Uterus (tissue), 4 donors: ENCODE data around the gene MIEN1. TPM values are rescaled to one million over a fixed set of nuclear protein-coding genes. Genes with fewer than 3 reads are reported as not detected.

Experiments used
- DNase-seq, 2 donors: peaks; one replicate each; pipeline ENCODE4 v3.0.0-alpha.2; 2019 to 2020
- H3K27ac ChIP-seq, 2 donors: fragments of 200-600 bp; sonication (generic); 1 replicate in 1 of 2; 2 replicates in 1 of 2; pipeline ENCODE4 v1.5.1; 2016 to 2018
- H3K27me3 ChIP-seq, 2 donors: fragments of 200-600 bp; sonication (generic); one replicate each; pipeline ENCODE4 v1.5.1; 2018 to 2019; ENCODE audit warnings: control low read depth in 1 of 2
- H3K36me3 ChIP-seq, 2 donors: fragments of 200-600 bp; sonication (generic); one replicate each; pipeline ENCODE4 v1.5.1; 2019; ENCODE audit warnings: control low read depth in 1 of 2
- H3K4me1 ChIP-seq, 2 donors: fragments of 200-600 bp; sonication (generic); one replicate each; pipeline ENCODE4 v1.5.1; 2018 to 2019; ENCODE audit warnings: control low read depth in 1 of 2
- H3K4me3 ChIP-seq, 2 donors: fragments of 200-600 bp; sonication (generic); 1 replicate in 1 of 2; 2 replicates in 1 of 2; pipeline ENCODE4 v1.5.1; 2018 to 2019; ENCODE audit warnings: mild to moderate bottlenecking in 1 of 2
- H3K9me3 ChIP-seq, 2 donors: fragments of 200-600 bp; sonication (generic); one replicate each; pipeline ENCODE4 v1.5.1; 2019; ENCODE audit warnings: control low read depth in 1 of 2
- POLR2A ChIP-seq, 2 donors: fragments of 450-650 bp; IDR thresholded peaks; one replicate each; pipeline ENCODE4 v1.6.1; 2016; ENCODE audit warnings: antibody characterized with exemption in 2 of 2, mild to moderate bottlenecking in 1 of 2, moderate library complexity in 1 of 2
- intact Hi-C: fragments of 100-400 bp; cut with DNase I; formaldehyde crosslinking; loops from one replicate; pipeline ENCODE4 v1.15.1; 2023; ENCODE audit warnings: low total_unique reads
- total RNA-seq, 4 donors: library from RNA; depleted of rRNA in 3 of 4; stranded (reverse); fragments of >200 nt in 3 of 4; gene quantifications; one replicate each; pipeline versions ENCODE4 v1.1.0 to v1.2.4, GENCODE V29; 2014 to 2023
- TF ChIP-seq, protein P1 (sequence below), 4 experiments: fragments of 200-600 bp in 2 of 4; fragments of 450-650 bp in 2 of 4; sonication (generic) in 2 of 4; IDR thresholded peaks; one replicate each; pipeline ENCODE4 v1.5.1; 2016 to 2019; ENCODE audit warnings: antibody characterized with exemption in 4 of 4, mild to moderate bottlenecking in 2 of 4, moderate library complexity in 1 of 4
- donor health status: DM: yes; HTN: yes; CAD: no.

The MIEN1 gene
- total RNA-seq, 4 donors from 2014 or later: 4.9 to 125 (median 58.5) TPM

DNA sequence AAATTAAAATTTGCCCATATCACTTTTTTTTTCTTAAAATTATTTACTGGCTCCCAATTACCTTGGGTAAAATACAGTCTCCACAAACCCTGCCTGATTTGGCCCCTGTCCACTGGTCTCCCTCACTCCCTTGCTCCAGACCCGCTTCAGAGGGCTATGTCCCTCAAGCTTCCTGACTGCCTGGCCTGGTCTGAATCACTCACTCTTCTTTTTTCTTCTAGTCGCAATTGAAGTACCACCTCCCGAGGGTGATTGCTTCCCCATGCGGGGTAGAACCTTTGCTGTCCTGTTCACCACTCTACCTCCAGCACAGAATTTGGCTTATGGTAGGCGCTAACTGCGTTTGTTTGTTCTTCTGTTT, 41.9 kb downstream of the MIEN1 start:
- peak overlapping the region; percentile 85 to 86 for H3K27ac ChIP-seq
- H3K4me1 ChIP-seq: peaks cover 0 to 6% of the 10 kb centered on the region in 2 donors
- H3K27me3 ChIP-seq: no peaks in the 10 kb centered on the region
- TF ChIP-seq, protein P1, sequence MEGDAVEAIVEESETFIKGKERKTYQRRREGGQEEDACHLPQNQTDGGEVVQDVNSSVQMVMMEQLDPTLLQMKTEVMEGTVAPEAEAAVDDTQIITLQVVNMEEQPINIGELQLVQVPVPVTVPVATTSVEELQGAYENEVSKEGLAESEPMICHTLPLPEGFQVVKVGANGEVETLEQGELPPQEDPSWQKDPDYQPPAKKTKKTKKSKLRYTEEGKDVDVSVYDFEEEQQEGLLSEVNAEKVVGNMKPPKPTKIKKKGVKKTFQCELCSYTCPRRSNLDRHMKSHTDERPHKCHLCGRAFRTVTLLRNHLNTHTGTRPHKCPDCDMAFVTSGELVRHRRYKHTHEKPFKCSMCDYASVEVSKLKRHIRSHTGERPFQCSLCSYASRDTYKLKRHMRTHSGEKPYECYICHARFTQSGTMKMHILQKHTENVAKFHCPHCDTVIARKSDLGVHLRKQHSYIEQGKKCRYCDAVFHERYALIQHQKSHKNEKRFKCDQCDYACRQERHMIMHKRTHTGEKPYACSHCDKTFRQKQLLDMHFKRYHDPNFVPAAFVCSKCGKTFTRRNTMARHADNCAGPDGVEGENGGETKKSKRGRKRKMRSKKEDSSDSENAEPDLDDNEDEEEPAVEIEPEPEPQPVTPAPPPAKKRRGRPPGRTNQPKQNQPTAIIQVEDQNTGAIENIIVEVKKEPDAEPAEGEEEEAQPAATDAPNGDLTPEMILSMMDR (IDR thresholded peaks at IDR 0.05): no peak
- TF ChIP-seq POLR2A (IDR thresholded peaks at IDR 0.05): no peak
- DNase-seq: no peak
- H3K4me3 ChIP-seq: peak overlapping the region; percentile 59 to 64
- H3K9me3 ChIP-seq: no peaks in the 10 kb centered on the region
- H3K36me3 ChIP-seq: no peaks in the 10 kb centered on the region
- intact Hi-C loops: loop anchor here (10.0 kb wide), 1 partner anchor 54 kb away; the partner anchor contains the start of gene STARD3

DNA sequence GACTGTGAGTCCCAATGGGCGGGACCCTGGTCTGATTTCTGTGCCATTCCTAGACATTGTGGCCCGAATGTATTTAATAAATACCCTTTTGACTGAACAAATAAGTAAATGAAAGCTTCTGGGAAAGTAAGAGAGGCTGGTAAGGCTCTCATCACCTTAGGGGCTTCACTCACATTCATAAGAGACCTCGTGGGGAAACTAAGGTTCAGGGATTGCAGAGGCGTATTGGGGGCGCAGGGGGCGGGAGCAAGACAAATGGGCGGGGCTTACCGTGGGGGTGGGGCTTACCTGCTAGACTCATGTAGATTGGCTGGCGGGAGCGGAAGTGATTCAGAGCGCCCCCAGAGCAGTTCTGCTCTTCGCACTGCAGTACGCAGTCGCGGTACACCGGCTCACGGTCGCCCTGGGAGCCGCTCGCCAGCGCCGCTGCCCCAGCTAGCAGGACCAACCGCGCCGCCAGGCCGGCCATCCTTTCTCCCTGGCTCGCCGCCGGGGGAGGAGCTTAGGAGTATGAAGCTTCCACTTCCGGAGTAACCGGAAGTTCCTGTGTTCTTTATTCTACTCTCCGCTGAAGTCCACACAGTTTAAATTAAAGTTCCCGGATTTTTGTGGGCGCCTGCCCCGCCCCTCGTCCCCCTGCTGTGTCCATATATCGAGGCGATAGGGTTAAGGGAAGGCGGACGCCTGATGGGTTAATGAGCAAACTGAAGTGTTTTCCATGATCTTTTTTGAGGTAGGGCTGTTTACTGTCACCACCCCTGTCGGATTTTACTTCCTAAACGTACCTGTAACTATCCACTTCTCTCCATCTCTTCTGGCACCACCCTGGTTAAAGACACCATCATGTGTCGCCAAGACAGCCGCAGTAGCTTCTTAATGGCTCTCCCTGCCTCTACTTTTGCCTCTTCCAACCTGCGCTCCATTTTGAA, 42.5 kb downstream of the MIEN1 start, which contains the start of gene PGAP3:
Gene PGAP3 (minus strand): TSS at position 512 of the 929 bp plus-strand sequence. CDS start 43 bp downstream, at position 469.
- peak; percentile 81 to 90 for DNase-seq
- peak within 1 kb of the TSS; percentile 59 to 64 for H3K4me3 ChIP-seq
- no peaks in the 10 kb centered on the region for H3K36me3 ChIP-seq
- intact Hi-C loops: loop anchor here (10.0 kb wide), 1 partner anchor 53 kb away; the partner anchor contains the start of gene STARD3
- H3K4me1 ChIP-seq: peaks cover 0 to 6% of the 10 kb centered on the region in 2 donors
- H3K27me3 ChIP-seq: no peaks in the 10 kb centered on the region
- peak within 1 kb of the TSS; percentile 85 to 86 for H3K27ac ChIP-seq
- H3K9me3 ChIP-seq: no peaks in the 10 kb centered on the region
- TF ChIP-seq, protein P1 (IDR thresholded peaks at IDR 0.05): peak in 1 of 4 experiments; percentile 20
- TF ChIP-seq POLR2A (IDR thresholded peaks at IDR 0.05): peak in 1 of 2 donors; percentile 49

DNA sequence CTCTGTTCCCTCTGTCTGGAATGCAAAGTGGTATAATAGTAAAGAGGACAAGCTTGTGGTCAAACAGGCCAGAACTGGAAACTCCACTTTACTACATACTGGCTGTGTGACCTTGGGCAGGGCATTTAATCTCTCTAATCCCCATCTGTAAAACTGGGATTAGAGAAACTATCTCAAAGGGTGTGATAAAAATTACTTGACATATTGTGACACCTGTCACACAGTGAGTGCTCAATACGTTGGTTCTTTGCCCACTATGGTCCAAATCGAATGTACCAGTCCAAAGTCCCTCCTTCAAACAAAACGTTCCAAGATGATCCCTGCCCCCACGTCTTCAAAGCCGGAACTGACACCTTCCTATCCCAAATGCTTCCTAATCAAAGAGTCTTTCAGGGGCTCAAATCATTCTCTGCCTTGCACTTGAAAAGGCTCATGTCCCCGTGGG, 43.2 kb downstream of the MIEN1 start:
- Histone ChIP-seq H3K4me3 (peak overlapping the region; percentile 59 to 64), H3K9me3 (no peaks in the 10 kb centered on the region), H3K36me3 (no peaks in the 10 kb centered on the region), H3K27me3 (no peaks in the 10 kb centered on the region), H3K4me1 (peaks cover 0 to 6% of the 10 kb centered on the region in 2 donors), H3K27ac (peak overlapping the region in 1 of 2 donors; percentile 86)
- DNase-seq: no peak
- TF ChIP-seq, protein P1 (IDR thresholded peaks at IDR 0.05): no peak
- TF ChIP-seq POLR2A (IDR thresholded peaks at IDR 0.05): no peak
- intact Hi-C loops: loop anchor here (10.0 kb wide), 1 partner anchor 52 kb away; the partner anchor contains the start of gene STARD3

DNA sequence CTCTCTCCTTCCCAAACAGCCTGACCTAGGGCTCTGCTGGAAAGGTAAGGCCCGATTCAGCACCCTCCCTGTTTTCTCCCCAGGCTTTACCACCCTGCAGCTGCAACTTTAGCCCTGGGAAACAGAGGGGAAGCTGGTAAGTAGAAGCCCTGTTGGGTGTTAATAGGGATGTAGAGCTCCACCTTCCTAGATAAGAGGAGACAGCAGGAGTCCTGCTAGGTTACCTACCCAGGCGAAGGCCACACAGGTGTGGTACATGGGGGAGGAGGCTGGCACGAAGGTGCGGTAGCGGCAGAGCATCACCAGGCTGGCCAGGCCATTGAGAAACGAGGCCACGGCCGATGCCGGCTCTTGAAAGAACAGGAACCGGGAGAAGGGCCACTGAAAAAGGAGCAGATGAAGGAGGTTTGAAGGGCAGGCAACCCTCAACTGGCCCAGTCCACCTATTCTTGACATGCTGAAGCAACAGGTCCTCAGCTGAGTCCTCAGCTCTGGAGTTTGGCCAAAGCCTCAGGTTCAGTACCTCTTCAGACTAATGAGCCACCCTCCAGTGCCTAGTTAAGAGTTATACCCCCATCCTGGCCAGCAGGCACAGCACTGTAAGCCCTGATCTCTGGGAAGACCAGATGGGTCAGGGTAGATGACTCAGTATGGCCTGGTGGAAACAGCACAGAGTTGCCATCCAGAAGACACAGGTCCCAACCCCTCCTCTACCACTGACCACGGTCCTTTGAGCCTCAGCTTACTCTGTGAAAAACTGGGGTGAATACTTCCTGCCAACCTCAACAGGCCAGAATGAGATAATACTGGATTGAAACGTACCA, 45.8 kb downstream of the MIEN1 start:
- no peak for TF ChIP-seq POLR2A (IDR thresholded peaks at IDR 0.05)
- TF ChIP-seq, protein P1 (IDR thresholded peaks at IDR 0.05): no peak
- Histone ChIP-seq H3K27ac (no peak overlapping the region), H3K4me1 (peaks cover 0 to 6% of the 10 kb centered on the region in 2 donors), H3K9me3 (no peaks in the 10 kb centered on the region), H3K27me3 (no peaks in the 10 kb centered on the region), H3K4me3 (no peak overlapping the region), H3K36me3 (no peaks in the 10 kb centered on the region)
- intact Hi-C loops: loop anchor here (10.0 kb wide), 1 partner anchor 50 kb away; the partner anchor contains the start of gene STARD3
- no peak for DNase-seq
